Panc1 (cell line): Measurements from ENCODE around the gene ASPHD2.

Experiments
- CTCF ChIP-seq: fragments of 450-650 bp; IDR thresholded peaks from 2 replicates; pipeline ENCODE4 v1.5.1; 2017; ENCODE audit warnings: mild to moderate bottlenecking
- POLR2AphosphoS5 ChIP-seq: IDR thresholded peaks from 2 replicates; pipeline ENCODE4 v1.6.1; 2012; ENCODE audit warnings: mild to moderate bottlenecking, low read depth, low read length, moderate library complexity
- REST ChIP-seq, 2 experiments: IDR thresholded peaks; 2 replicates each; pipeline ENCODE4 v1.6.1; 2011 to 2012; ENCODE audit warnings: low read depth in 2 of 2, control low read depth in 1 of 2, low read length in 1 of 2, mild to moderate bottlenecking in 1 of 2, moderate library complexity in 1 of 2; ENCODE audit not compliant: insufficient read depth in 1 of 2
- SIN3A ChIP-seq: IDR thresholded peaks from 2 replicates; pipeline ENCODE4 v1.6.1; 2012; ENCODE audit warnings: low read depth, mild to moderate bottlenecking, low read length, moderate library complexity, borderline replicate concordance; ENCODE audit not compliant: insufficient read depth

- TF ChIP-seq CTCF, result no peak
- TF ChIP-seq POLR2AphosphoS5, result no peak
- no peak for TF ChIP-seq REST (IDR thresholded peaks at IDR 0.05; ENCODE audit: insufficient read depth in 1 of 2, low read depth in 2 of 2, low read length in 1 of 2)
- no peak for TF ChIP-seq SIN3A
Measured at GRCh38 chr22:26418620-26419019, 10.4 kb upstream of the ASPHD2 start.
